ACHN (cell line): ENCODE results near the gene DENND4C.
"Not testable (repeated sequence)": the region's sequence is repeated elsewhere in the genome, so short reads cannot be mapped to it uniquely, and the experiment has no call there.

Experiments
- DNase-seq: peaks from one replicate; pipeline ENCODE4 v3.0.0-alpha.2; 2015
- in situ Hi-C: cut with HindIII; loops from 2 replicates; pipeline ENCODE4 v1.10.0; 2017; ENCODE audit warnings: low sequenced_read_pairs, low pct_ligation_motif_present, low pct_unique_long_range_greater_than_20kb

The DENND4C gene

DNA sequence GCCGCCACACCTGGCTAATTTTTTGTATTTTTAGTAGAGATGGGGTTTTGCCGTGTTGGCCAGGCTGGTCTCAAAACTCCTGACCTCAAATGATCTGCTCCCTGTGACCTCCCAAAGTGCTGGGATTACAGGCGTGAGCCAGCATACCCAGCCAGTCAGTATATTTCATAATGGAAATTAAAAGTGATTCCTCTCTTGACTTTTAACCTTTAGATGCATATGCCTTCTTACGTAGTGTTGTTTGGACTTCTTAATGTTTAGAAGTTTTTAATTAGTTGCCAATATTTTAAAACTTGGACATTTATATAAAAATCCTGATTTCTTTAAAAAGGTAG lies 22.4 kb downstream of the DENND4C start:
- in situ Hi-C loops: no loop called here
- no peak for DNase-seq

DNA sequence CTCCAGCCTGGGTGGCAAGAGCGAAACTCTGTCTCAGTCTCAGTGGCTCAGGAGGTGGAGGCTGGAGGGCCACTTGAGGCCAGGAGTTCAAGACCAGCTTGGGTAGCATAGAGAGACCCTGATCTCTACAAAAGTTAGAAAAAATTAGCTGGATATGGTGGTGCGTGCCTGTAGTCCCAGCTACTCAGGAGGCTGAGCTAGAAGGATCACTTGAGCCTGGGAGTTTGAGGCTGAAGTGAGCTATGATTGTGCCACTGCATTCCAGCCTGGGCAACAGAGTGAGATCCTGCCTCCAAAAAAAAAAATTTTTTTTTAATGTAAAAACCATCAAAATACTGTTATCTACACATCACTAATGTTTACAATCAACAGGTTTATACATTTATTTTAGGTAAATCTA lies 24.6 kb downstream of the DENND4C start:
- in situ Hi-C loops: no loop called here
- no peak for DNase-seq

DNA sequence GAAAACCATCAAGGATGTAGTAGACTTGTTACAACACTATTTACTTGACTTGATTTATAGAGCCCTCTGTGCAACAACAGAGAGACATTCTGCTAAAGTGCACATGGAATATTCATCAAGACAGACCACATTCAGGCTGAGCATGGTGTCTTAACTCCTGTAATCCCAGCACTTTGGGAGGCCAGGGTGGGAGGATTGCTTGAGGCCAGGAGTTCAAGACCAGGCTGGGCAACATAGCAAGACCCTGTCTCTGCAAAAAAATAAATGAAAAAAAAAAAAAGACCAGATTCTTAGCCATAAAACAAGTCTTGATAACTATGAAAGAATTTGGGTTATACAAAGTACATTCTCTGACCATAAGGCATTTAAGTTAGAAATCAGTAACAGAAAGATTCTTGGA lies 25.3 kb downstream of the DENND4C start:
- in situ Hi-C loops: no loop called here
- no peak for DNase-seq

DNA sequence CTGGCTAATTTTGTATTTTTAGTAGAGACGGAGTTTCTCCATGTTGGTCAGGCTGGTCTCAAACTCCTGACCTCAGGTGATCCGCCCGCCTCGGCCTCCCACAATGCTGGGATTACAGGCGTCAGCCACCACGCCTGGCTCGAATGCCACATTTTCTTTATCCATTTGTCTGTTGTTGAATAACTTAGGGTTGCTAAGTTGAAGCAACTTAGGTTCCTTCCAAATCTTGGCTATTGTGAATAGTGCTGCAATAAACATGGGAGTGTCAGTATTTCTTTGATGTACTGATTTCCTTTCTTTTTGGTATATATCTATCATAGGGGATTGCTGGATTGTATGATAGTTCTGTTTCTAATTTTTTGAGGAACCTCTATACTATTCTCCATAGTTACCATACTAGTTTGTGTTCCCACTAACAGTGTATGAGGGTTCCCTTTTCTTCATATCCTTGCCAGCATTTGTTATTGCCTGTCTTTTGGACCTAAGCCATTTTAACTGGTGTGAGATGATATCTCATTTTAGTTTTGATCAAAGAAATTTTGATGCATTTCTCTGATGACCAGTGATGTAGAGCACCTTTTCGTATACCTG lies 29.3 kb downstream of the DENND4C start:
- DNase-seq, in situ Hi-C loops: not testable (repeated sequence)

DNA sequence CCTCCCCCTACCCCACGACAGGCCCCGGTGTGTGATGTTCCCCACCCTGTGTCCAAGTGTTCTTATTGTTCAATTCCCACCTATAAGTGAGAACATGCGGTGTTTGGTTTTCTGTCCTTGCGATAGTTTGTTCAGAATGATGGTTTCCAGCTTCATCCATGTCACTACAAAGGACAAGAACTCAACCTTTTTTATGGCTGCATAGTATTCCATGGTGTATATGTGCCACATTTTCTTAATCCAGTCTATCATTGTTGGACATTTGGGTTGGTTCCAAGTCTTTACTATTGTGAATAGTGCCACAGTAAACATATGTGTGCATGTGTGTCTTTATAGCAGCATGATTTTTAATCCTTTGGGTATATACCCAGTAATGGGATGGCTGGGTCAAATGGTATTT lies 35.1 kb downstream of the DENND4C start:
- in situ Hi-C loops, DNase-seq: not testable (repeated sequence)

DNA sequence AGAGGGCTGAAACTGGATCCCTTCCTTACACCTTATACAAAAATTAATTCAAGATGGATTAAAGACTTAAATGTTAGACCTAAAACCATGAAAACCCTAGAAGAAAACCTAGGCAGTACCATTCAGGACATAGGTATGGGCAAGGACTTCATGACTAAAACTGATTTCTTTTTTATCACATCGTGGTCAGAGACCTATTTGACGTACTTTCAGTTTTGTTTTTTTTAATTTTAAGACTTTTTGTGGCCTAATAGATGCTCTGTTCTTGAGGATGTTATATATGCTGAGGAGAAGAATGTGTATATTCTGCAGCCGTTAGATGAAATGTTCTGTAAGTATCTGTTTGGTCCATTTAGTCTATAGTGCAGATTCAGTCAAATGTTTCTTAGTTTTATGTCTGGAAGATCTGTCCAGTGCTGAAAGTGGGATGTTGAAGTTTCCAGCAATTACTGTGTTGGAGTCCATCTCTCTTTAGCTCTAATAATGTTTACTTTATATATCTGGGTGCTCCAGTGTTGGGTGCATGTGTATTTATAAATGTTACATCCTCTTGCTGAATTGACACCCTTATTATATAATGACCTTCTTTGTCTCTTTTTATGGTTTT lies 36.4 kb downstream of the DENND4C start:
- in situ Hi-C loops, DNase-seq: not testable (repeated sequence)

DNA sequence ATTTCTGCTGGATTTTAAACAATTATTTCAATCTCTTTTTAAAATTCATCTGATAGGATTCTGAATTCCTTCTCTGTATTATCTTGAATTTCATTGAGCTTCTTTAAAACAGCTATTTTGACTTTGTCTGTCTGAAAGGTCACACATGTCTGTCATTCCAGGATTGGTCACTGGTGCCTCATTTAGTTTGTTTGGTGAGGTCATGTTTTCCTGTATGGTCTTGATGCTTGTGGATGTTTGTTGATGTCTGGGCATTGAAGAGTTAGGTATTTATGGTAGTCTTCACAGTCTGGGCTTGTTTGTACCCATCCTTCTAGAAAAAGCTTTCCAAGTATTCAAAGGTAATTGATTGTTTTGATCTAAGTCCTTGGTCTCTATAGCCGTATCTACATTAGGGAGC lies 39.1 kb downstream of the DENND4C start:
- in situ Hi-C loops: no loop called here
- no peak for DNase-seq

DNA sequence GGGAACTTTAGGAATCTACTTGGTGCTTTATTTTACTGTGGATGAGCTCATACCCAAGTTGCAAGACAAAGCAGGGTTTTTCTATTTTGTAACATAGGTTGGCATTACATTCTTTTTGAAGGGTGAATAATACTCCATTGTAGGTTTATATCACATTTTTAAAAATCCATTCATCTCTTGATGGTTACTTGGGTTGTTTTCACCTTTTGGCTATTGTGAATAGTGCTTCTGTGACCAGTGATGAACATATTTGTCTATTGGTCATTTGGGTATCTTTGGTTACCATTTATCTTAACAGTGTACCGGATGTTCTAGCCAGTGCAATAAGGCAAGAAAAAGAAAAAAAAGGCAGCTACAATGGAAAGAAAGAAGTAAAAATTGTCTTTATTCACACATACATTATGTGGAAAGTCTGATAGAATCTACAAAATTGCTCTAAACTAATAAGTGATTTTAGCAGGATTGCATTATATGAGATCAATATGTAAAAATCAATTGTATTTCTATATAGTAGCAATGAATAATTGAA lies 40.0 kb downstream of the DENND4C start:
- in situ Hi-C loops: no loop called here
- DNase-seq: no peak

DNA sequence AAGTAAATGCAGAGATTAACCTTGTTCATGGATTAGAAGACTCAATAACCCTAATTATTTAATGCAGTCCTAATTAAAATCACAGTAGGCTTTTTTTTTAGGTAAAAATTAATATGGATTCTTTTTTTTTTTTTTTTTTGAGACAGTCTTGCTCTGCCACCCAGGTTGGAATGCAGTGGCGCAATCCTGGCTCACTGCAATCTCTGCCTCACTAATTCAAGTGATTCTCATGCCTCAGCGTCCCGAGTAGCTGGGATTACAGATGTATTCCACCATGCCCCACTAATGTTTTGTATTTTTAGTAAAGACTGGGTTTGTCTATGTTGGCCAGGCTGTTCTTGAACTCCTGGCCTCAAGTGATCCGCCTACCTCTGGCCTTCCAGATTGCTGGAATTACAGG lies 40.6 kb downstream of the DENND4C start:
- DNase-seq: no peak
- in situ Hi-C loops: no loop called here

DNA sequence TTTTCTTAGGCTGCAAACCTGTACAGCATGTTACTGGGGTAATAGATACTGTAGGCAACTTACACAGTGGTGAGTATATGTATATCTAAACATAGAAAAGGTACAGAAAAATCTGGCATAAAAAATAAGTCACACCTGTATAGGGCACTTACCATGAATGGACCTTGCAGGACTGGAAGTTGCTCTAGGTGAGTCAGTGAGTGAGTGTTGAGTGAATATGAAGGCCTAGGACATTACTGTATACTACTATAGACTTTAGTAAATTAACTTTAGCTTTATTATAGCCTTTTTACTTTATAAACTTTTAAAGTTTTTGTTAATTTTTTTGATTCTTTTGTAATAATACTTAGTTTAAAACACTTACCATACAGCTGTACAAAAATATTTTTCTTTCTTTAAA lies 51.3 kb downstream of the DENND4C start:
- in situ Hi-C loops: no loop called here

DNA sequence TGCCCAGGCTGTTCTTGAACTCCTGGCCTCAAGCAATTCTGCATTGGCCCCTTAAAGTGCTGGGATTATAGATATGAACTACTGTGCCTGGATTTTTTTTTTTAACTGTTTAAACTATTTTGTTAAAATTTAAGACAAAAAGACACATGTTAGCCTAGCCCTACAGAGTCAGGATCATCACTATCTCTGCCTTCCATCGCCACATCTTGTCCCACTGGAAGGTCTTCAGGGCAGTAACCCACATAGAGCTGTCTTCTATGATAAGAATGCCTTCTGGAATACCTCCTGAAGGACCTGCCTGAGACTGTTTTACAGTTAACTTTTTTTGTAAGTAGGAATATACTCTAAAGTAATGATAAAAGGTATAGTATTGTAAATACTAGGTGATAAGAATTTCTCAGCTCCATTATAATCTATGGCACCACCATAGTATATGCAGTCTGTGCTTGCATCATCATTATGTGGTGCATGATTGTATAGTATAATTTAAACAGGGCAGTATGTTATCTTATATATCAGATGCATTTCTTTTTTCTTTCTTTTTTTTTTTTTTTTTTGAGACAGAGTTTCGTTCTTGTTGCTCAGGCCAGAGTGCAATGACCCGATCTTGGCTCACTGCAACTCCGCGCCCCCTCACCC lies 52.7 kb downstream of the DENND4C start:
- in situ Hi-C loops: no loop called here
- DNase-seq: no peak

More for the DNA sequence above, 51.3 kb downstream of the DENND4C start:
- no peak for DNase-seq

DNA sequence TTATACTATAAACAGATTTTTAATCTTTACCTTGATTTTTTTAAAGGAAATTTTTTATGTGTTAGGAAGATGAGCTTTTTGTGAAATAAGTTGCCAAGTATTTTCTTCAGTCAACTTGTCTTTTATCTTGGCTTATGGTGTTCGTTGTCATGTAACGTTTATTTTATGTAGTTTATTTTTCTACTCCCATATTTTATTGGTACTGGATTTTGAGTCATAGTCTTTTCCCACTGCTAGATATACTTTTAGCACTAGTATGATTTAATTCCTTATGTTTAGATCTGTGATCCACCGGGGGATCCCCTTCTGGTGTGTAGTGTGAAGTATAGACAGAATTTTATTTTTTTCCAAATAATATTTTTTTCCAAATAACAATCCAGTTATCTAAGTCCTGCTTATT lies 54.2 kb downstream of the DENND4C start:
- in situ Hi-C loops: no loop called here
- no peak for DNase-seq

DNA sequence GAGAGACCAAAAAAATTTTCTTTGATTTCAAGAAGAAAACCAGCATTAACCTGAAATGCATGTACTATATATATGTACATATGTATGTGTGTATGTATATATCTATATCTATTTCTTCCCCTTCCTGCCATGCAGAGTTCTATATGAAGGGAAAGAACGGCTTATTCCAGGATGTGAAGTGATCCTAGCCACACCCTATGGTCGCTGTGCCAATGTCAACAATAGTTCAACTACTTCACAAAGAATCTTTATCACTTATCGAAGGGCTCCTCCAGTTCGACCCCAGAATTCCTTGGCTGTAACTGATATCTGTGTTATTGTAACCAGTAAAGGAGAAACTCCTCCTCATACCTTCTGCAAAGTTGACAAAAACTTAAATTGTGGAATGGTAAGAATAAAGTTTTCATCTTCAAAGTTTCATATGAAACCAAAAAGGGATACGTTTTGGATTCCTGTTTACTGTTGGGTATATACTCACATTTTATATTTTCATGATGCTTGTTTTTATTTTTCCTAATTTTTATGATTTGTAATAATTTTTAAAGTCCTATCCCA lies 56.2 kb downstream of the DENND4C start:
- in situ Hi-C loops: no loop called here
- DNase-seq: no peak

DNA sequence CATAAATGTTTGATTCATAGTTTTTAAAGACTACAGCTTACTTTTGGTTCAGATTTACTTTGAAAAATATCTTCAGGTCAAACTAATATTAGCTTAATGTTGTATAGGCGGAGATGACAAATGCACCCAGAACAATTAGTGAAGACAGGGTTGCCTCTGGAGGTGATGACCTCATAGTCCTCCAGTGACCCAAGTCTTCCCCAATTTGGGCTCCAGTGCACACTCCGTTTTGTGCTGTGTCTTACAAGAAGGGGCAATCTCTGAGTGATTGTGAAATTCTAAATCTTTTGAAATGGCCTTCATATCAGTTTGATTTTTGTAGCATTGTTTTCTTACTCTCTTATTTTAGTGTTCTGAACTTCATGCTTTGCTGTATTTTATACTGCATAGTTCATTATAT lies 57.6 kb downstream of the DENND4C start:
- in situ Hi-C loops: no loop called here
- DNase-seq: no peak

DNA sequence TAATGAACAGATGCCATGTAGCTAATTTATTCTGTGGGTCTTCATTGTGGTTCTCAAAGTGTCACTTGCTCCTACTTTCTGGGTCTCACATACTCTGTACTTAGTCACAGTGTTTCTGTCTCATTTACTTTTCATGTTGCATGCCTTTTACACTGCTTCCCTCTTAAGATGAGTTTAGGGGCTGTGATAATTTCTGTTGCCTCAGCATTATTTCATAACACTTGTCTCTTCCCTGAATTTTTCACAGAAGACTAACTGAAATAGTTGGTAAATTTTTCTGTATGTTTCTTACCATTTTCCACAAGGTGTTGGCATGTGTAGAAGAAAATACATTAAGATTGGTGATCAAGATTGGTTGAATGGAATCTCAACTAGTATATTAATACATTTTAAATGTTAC lies 59.6 kb downstream of the DENND4C start:
- no peak for DNase-seq
- in situ Hi-C loops: no loop called here

DNA sequence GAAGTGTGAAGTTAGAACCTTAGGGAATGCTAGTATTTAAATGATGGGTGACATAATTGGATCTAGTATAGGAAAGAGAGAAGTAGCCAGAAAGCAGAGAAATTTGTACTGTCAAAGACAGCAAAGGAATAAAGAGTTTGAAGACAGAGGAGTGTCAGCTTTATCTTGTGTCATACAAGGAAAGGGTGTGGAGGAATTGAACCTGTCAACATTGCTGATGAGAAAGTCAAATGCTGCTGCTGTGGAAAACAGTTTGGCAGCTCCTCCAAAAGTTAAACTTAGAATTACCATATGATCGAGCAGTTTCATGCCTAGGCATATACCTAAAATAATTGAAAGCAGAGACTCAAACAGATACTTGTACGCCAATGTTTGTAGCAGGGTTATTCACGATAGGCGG lies 63.7 kb downstream of the DENND4C start:
- in situ Hi-C loops: no loop called here
- DNase-seq: no peak

DNA sequence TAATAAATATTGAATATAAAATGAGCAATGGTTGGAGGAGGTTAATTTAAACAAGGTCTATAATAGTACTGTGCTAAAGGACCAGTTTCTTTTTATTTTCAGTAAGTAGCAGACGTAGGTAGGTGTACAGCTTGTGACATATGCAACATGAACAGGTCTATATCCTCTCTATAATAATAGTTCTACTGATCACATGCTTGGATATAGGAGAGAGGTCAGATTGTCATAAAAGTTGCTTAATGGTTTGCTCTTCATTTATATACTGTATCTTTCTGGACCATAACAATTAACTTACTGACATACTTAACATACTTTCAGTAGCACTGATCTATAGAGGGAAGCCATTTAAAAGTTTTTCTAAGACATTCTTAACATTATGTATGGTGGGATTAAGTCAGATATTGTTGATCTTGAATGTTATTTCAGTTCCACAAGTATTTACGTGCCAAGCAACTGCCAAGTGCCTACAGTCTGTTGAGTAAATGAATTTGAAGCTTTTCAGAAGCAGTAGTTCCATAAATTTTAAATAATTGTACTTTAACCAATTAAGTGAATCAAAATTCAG lies 68.0 kb downstream of the DENND4C start:
- in situ Hi-C loops: no loop called here
- no peak for DNase-seq

DNA sequence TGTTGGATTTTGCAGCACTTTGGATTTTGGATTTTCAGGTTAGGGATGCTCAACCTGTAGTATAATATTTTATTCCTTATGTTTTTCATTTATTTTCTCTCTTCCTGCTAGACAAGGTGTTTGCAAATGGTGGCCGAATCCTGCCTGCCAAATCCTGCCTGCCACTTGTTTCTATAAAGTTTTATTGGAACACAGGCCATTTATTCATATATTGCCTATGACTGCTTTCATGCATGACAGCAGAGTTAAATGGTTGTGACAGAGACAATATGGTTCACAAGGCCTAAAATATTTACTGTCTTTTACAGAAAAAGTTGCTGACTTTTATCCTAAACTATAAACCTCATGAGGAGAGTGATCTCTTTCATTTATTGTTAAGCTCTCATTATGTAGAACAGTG lies 72.7 kb downstream of the DENND4C start:
- DNase-seq: no peak
- in situ Hi-C loops: no loop called here

DNA sequence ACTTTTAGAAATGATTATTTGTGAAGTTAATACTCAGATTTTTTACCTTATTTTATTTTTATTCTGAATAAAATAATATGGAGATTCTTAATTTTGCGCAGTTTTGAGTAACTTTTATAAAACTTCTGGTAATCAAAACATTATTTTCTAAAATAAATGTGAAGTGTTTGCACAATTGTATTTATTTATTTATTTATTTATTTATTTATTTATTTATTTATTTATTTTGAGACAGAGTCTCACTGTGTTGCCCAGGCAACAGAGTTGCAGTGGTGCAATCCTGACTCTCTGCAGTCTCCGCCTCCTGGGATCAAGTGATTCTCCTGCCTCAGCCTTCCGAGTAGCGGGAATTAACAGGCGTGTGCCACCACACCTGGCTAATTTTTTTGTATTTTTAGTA lies 76.1 kb downstream of the DENND4C start:
- DNase-seq: no peak
- in situ Hi-C loops: no loop called here

DNA sequence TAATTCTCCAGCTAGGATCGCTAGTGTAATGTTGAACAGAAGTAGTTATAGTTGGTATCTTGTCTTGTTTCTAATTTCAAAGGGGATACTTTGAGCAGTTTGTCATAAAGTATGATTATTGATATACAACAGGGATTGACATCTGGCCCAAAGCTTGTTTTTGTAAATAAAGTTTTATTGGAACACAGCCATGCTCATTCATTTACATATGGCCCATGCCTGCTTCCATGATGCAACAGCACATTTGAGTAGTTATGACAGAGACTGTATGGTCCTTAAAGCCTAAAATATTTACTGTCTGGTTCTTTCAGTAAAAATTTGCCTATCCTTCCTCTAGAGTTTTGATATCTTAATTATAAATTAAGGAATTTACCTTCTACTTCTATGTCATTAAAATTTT lies 79.8 kb downstream of the DENND4C start:
- in situ Hi-C loops: no loop called here
- no peak for DNase-seq
